ENCODE results near the gene PNPLA7. TPM values are rescaled to one million over a fixed set of nuclear protein-coding genes. Genes with fewer than 3 reads are reported as not detected.
A peak's percentile ranks its signal among the peaks of the same experiment; 100 is the strongest.

Gene PNPLA7
- total and polyA plus RNA-seq, 4 donors: 0.79 to 8.9 (median 7.7) TPM

DNA sequence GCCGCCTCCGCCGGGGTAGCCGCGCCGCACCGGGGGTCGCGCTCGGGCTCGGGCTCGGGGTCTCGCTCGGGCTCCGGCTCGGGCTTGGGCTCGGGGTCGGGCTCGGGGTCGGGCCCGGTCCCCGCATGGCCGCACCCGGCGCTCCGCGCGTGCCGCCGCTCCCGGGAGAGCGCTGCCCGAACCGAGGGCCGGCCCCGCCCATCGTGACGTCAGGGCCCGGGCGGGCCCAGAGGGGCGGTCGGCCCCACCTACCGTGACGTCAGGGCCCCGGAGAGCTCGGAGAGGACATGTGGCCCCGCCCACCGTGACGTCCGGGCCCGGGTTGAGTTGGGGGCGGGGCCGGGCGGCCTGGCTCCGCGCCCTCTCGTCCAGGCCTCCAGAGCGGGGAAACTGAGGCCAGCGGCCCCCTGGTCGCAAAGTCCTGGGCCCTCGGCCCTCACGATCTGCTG lies 91.0 kb downstream of the PNPLA7 start, which contains the start of gene NSMF:
Gene NSMF (minus strand): TSS at position 183 of the 449 bp plus-strand sequence. CDS start 232 bp downstream, outside the sequence.
- 1% methylated on average over 24 to 62 of the region's 62 CpGs for WGBS, 2 donors
- Histone ChIP-seq H3K9me3 (ENCODE audit: control insufficient read depth in 4 of 4, insufficient read depth in 3 of 4, low read length in 3 of 4) (no peaks in the 10 kb centered on the region), H3K27ac (ENCODE audit: low read depth in 1 of 2, low read length in 1 of 2) (peak within 1 kb of the TSS; percentile 56 to 64), H3K4me1 (ENCODE audit: control insufficient read depth in 5 of 5, insufficient read depth in 5 of 5, low read length in 5 of 5) (peaks cover 0 to 25% (median 9%) of the 10 kb centered on the region in 5 donors), H3K4me3 (peak within 1 kb of the TSS; percentile 56), H3K9ac (ENCODE audit: insufficient read depth in 1 of 2, low read length in 2 of 2) (peak within 1 kb of the TSS; percentile 3 to 28), H3K27me3 (ENCODE audit: control insufficient read depth in 3 of 3, insufficient read depth in 3 of 3, low read length in 2 of 3) (no peaks in the 10 kb centered on the region), H3K36me3 (ENCODE audit: control insufficient read depth in 4 of 4, insufficient read depth in 4 of 4, low read length in 4 of 4) (peaks cover 0 to 12% (median 3%) of the 10 kb centered on the region in 4 donors)
- ATAC-seq (ENCODE audit: insufficient read depth, low FRiP score): peak; percentile 83
- no peak for TF ChIP-seq CTCF (IDR thresholded peaks at IDR 0.05; ENCODE audit: control extremely low read depth, extremely low read depth)
- DNase-seq: peak; percentile 94 to 95 (median 95)

DNA sequence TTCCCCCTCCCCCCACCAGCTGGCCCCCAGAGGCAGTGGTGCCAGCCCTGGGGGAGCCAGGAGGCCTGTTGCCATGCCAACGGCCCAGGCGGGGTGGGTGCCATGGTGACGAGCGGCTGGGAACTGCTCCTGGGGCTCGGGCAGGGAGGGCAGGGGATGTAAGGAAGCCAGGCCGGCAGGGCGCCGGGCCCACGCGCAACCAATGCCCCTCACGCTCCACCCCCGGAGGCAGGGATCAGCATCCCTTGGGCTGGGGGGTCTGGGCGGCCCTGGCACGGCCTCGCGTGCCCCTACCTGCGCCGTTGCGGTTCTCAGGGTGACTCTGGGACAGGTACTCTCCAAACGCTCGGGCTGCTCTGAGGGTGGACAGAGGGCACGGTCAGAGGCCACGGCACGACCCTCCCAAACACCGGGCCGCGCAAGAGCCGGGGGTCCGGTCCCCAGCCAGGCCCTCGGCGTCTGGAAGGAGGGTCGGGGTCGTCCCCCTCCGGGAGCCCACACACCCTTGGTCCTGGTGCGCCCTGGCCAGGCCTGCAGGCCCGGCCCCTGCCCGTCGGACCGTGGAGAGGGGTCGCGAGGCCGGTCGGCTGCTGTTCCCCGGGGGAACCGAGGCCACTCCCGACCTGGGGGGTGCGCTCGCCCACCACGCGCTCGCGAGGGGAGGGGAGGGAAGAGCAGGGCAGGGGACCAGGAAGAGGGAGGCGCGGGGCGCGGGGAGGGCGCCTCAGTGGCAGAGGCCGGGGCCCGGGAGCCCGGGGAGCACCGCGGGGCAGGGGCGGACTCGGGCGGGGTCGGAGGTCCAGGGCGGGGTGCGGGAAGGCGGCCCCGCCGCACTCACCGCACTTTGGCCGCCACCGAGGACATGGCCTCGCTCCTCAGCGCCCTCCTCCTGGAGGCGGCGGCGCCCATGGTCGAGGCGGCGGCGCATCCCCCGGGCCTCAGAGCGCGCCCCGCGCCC lies 91.7 kb downstream of the PNPLA7 start:
- no peak for ATAC-seq (ENCODE audit: insufficient read depth, low FRiP score)
- H3K4me1 ChIP-seq (ENCODE audit: control insufficient read depth in 5 of 5, insufficient read depth in 5 of 5, low read length in 5 of 5): peaks cover 0 to 27% (median 9%) of the 10 kb centered on the region in 5 donors
- peak in 2 of 3 donors; percentile 18 to 22 for DNase-seq
- 16 to 47% methylated on average over 32 to 88 of the region's 88 CpGs for WGBS, 2 donors
- H3K9ac ChIP-seq (ENCODE audit: insufficient read depth in 1 of 2, low read length in 2 of 2): no peak overlapping the region
- peak overlapping the region in 1 of 2 donors; percentile 56 for H3K27ac ChIP-seq (ENCODE audit: low read depth in 1 of 2, low read length in 1 of 2)
- H3K36me3 ChIP-seq (ENCODE audit: control insufficient read depth in 4 of 4, insufficient read depth in 4 of 4, low read length in 4 of 4): peaks cover 0 to 12% (median 3%) of the 10 kb centered on the region in 4 donors
- no peaks in the 10 kb centered on the region for H3K27me3 ChIP-seq (ENCODE audit: control insufficient read depth in 3 of 3, insufficient read depth in 3 of 3, low read length in 2 of 3)
- H3K9me3 ChIP-seq (ENCODE audit: control insufficient read depth in 4 of 4, insufficient read depth in 3 of 4, low read length in 3 of 4): no peaks in the 10 kb centered on the region
- H3K4me3 ChIP-seq: peak overlapping the region; percentile 56
- TF ChIP-seq CTCF (IDR thresholded peaks at IDR 0.05; ENCODE audit: control extremely low read depth, extremely low read depth): no peak

GRCh38 chr9:137457406-137458193 lies 92.6 kb downstream of the PNPLA7 start:
- Histone ChIP-seq H3K4me3 (peak overlapping the region; percentile 56), H3K27me3 (ENCODE audit: control insufficient read depth in 3 of 3, insufficient read depth in 3 of 3, low read length in 2 of 3) (no peaks in the 10 kb centered on the region), H3K9ac (ENCODE audit: insufficient read depth in 1 of 2, low read length in 2 of 2) (no peak overlapping the region), H3K9me3 (ENCODE audit: control insufficient read depth in 4 of 4, insufficient read depth in 3 of 4, low read length in 3 of 4) (no peaks in the 10 kb centered on the region), H3K4me1 (ENCODE audit: control insufficient read depth in 5 of 5, insufficient read depth in 5 of 5, low read length in 5 of 5) (peaks cover 0 to 29% (median 11%) of the 10 kb centered on the region in 5 donors), H3K27ac (ENCODE audit: low read depth in 1 of 2, low read length in 1 of 2) (no peak overlapping the region), H3K36me3 (ENCODE audit: control insufficient read depth in 4 of 4, insufficient read depth in 4 of 4, low read length in 4 of 4) (peaks cover 0 to 10% (median 3%) of the 10 kb centered on the region in 4 donors)
- WGBS, 2 donors: 94 to 96% methylated on average over 44 of the region's 44 CpGs
- peak in 1 of 3 donors; percentile 9 for DNase-seq
- no peak for ATAC-seq (ENCODE audit: insufficient read depth, low FRiP score)
- TF ChIP-seq CTCF (IDR thresholded peaks at IDR 0.05; ENCODE audit: control extremely low read depth, extremely low read depth): no peak

Measured in lung (tissue), 12 donors.